ENCODE data around the gene SIRPA. TPM values are rescaled to one million over a fixed set of nuclear protein-coding genes. Genes with fewer than 3 reads are reported as not detected.

Gene SIRPA
- total and polyA plus RNA-seq, 12 donors, result 9.7 to 45.8 (median 24.8) TPM

GRCh38 chr20:1867495-1868260 is 27.5 kb upstream of the SIRPA start:
- Histone ChIP-seq H3K36me3 (no peaks in the 10 kb centered on the region), H3K27me3 (peaks cover 0 to 10% (median 0%) of the 10 kb centered on the region in 7 donors), H3K4me3 (no peak overlapping the region), H3K9me3 (peaks cover 0 to under 1% (median 0%) of the 10 kb centered on the region in 11 donors), H3K27ac (no peak overlapping the region), H3K4me1 (peaks cover 0 to 36% (median 0%) of the 10 kb centered on the region in 9 donors)
- ATAC-seq (peak in 2 of 8 donors; percentile 14 to 40), DNase-seq (no peak)
- WGBS, 2 donors, result 34 to 37% methylated on average over 3 of the region's 3 CpGs
- TF ChIP-seq CTCF (IDR thresholded peaks at IDR 0.05), result no peak
- intact Hi-C loops (cut with DNase I), result no loop called here

- no peak for TF ChIP-seq CTCF (IDR thresholded peaks at IDR 0.05)
- H3K27ac ChIP-seq, result no peak overlapping the region
- ATAC-seq (no peak), DNase-seq (no peak)
- peaks cover 0 to 45% (median 0%) of the 10 kb centered on the region in 9 donors for H3K4me1 ChIP-seq
- H3K9me3 ChIP-seq, result peaks cover 0 to 5% (median 0%) of the 10 kb centered on the region in 11 donors
- H3K36me3 ChIP-seq, result no peaks in the 10 kb centered on the region
- peaks cover 0 to 10% (median 0%) of the 10 kb centered on the region in 7 donors for H3K27me3 ChIP-seq
- intact Hi-C loops (cut with DNase I), result no loop called here
- no peak overlapping the region for H3K4me3 ChIP-seq
- WGBS, 2 donors, result 79 to 80% methylated on average over 3 of the region's 3 CpGs
Measured at GRCh38 chr20:1868856-1869255, 26.4 kb upstream of the SIRPA start.

GRCh38 chr20:1870323-1870722 is 24.9 kb upstream of the SIRPA start:
- no peak overlapping the region for H3K4me3 ChIP-seq
- H3K4me1 ChIP-seq, result peaks cover 0 to 60% (median 0%) of the 10 kb centered on the region in 9 donors
- ATAC-seq, result no peak
- peaks cover 0 to 10% (median 0%) of the 10 kb centered on the region in 7 donors for H3K27me3 ChIP-seq
- intact Hi-C loops (cut with DNase I), result no loop called here
- H3K9me3 ChIP-seq, result peaks cover 0 to 5% (median 0%) of the 10 kb centered on the region in 11 donors
- TF ChIP-seq CTCF (IDR thresholded peaks at IDR 0.05), result no peak
- no peak for DNase-seq
- H3K36me3 ChIP-seq, result no peaks in the 10 kb centered on the region
- H3K27ac ChIP-seq, result no peak overlapping the region
- 93 to 94% methylated on average over 4 of the region's 4 CpGs for WGBS, 2 donors

GRCh38 chr20:1870792-1871550 is 24.2 kb upstream of the SIRPA start:
- ATAC-seq (peak in 1 of 8 donors; percentile 15), DNase-seq (no peak)
- Histone ChIP-seq H3K4me3 (no peak overlapping the region), H3K27ac (no peak overlapping the region), H3K9me3 (peaks cover 0 to 5% (median 0%) of the 10 kb centered on the region in 11 donors), H3K36me3 (no peaks in the 10 kb centered on the region), H3K4me1 (peaks cover 0 to 64% (median 0%) of the 10 kb centered on the region in 9 donors), H3K27me3 (peaks cover 0 to 10% (median 0%) of the 10 kb centered on the region in 7 donors)
- TF ChIP-seq CTCF (IDR thresholded peaks at IDR 0.05), result no peak
- intact Hi-C loops (cut with DNase I), result no loop called here
- 54 to 59% methylated on average over 17 of the region's 17 CpGs for WGBS, 2 donors
